Stimulated activated naive B cell treated with anti-CD40 and anti-IgM and Interleukin-4, amounts not matched to agents 10 μg/mL and 1 μg/mL and 100 μg/mL, for 72 hours (primary cell): ENCODE measurements around the gene NUP210.

Source experiments
- ATAC-seq, 2 donors: fragments of 150-1000 bp; cut with Tn5 transposase; replicated peaks; 2 replicates each; pipeline ENCODE4 v1.10.0; 2021; ENCODE audit warnings: moderate library complexity in 1 of 2
- DNase-seq: peaks from one replicate; pipeline ENCODE4 v3.0.0; 2021
- H3K27ac Mint-ChIP-seq: one replicate; pipeline ENCODE4 v1.8.0; 2022; ENCODE audit warnings: mild to moderate bottlenecking, mixed read lengths
- H3K27me3 Mint-ChIP-seq, 2 donors: one replicate each; pipeline ENCODE4 v1.8.0; 2022; ENCODE audit warnings: mixed read lengths in 2 of 2
- H3K36me3 Mint-ChIP-seq, 2 donors: one replicate each; pipeline ENCODE4 v1.8.0; 2022; ENCODE audit warnings: mixed read lengths in 2 of 2, mild to moderate bottlenecking in 1 of 2
- H3K4me1 Mint-ChIP-seq, 2 donors: one replicate each; pipeline ENCODE4 v1.8.0; 2022; ENCODE audit warnings: mixed read lengths in 2 of 2, mild to moderate bottlenecking in 1 of 2
- H3K4me3 Mint-ChIP-seq, 2 donors: one replicate each; pipeline ENCODE4 v1.8.0; 2022; ENCODE audit warnings: mild to moderate bottlenecking in 2 of 2, mixed read lengths in 2 of 2, moderate library complexity in 1 of 2
- H3K9me3 Mint-ChIP-seq, 2 donors: one replicate each; pipeline ENCODE4 v1.8.0; 2022; ENCODE audit warnings: mixed read lengths in 2 of 2, mild to moderate bottlenecking in 1 of 2

NUP210 gene

GRCh38 chr3:13314877-13315276 is 105.2 kb downstream of the NUP210 start:
- no peak for ATAC-seq
- no peak for DNase-seq
- H3K27me3 Mint-ChIP-seq: no peaks in the 10 kb centered on the region
- no peak overlapping the region for H3K27ac Mint-ChIP-seq
- no peaks in the 10 kb centered on the region for H3K9me3 Mint-ChIP-seq
- peaks cover 56 to 57% of the 10 kb centered on the region in 2 donors for H3K36me3 Mint-ChIP-seq
- H3K4me1 Mint-ChIP-seq: peaks cover 0 to 3% of the 10 kb centered on the region in 2 donors
- no peak overlapping the region for H3K4me3 Mint-ChIP-seq

DNA sequence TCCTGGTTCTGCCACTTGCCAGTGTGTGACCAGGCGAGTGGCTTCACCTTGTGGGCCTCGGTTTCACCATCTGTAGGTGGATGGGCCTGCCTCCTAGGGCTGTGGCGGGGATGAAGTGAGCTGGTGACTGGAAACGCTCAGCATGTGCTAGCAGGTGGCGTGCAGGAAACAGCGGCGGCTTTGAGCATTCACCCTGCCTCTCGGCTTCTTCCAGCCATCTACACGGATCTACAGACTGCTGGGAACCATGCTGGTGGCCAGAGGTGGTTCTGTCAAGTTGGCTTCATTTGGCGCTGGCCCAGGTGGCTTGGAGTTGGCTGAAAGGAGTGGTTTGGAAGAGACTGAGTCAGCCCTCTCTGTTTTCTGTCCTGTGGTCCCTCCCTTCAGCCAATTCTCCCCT is 106.3 kb downstream of the NUP210 start:
- Mint-ChIP-seq H3K4me1 (peaks cover under 1 to 3% of the 10 kb centered on the region in 2 donors), H3K27me3 (no peaks in the 10 kb centered on the region), H3K9me3 (no peaks in the 10 kb centered on the region), H3K4me3 (no peak overlapping the region), H3K27ac (no peak overlapping the region), H3K36me3 (peaks cover 45 to 55% of the 10 kb centered on the region in 2 donors)
- DNase-seq (no peak), ATAC-seq (no peak)

GRCh38 chr3:13309004-13309403 is 111.1 kb downstream of the NUP210 start:
- DNase-seq: no peak
- H3K27me3 Mint-ChIP-seq: no peaks in the 10 kb centered on the region
- H3K27ac Mint-ChIP-seq: no peak overlapping the region
- H3K4me1 Mint-ChIP-seq: peaks cover 5 to 13% of the 10 kb centered on the region in 2 donors
- H3K36me3 Mint-ChIP-seq: peaks cover 16 to 24% of the 10 kb centered on the region in 2 donors
- no peak for ATAC-seq
- H3K9me3 Mint-ChIP-seq: no peaks in the 10 kb centered on the region
- no peak overlapping the region for H3K4me3 Mint-ChIP-seq

GRCh38 chr3:13308380-13308801 is 111.7 kb downstream of the NUP210 start:
- DNase-seq (no peak), ATAC-seq (peak; percentile 62 to 64)
- Mint-ChIP-seq H3K4me1 (peaks cover 5 to 13% of the 10 kb centered on the region in 2 donors), H3K9me3 (no peaks in the 10 kb centered on the region), H3K36me3 (peaks cover 11 to 18% of the 10 kb centered on the region in 2 donors), H3K27me3 (no peaks in the 10 kb centered on the region), H3K27ac (no peak overlapping the region), H3K4me3 (no peak overlapping the region)

DNA sequence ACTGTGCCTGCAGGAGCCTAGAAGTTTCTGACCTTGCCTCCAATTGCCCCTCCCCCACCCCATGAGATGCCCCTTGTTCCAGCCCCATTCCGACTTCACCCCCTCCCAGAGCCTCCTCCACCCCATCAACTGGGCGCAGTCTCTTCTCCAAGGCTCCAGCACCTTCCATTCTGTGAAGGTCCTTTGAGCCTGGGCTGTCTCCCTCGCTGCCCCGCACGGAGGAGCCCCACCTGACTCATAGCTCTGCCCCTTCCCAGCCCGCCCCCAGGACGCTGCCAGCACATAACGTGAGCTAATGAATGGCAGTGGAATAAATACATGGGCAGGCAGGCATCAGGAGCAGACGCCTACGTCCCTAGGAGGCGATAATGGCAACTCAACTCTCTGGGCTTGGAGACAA is 113.1 kb downstream of the NUP210 start:
- Mint-ChIP-seq H3K27me3 (peaks cover 0 to 3% of the 10 kb centered on the region in 2 donors), H3K4me1 (peaks cover 5 to 13% of the 10 kb centered on the region in 2 donors), H3K9me3 (no peaks in the 10 kb centered on the region), H3K4me3 (no peak overlapping the region), H3K36me3 (peaks cover 9 to 18% of the 10 kb centered on the region in 2 donors), H3K27ac (peak overlapping the region; percentile 14)
- no peak for DNase-seq
- ATAC-seq: no peak

DNA sequence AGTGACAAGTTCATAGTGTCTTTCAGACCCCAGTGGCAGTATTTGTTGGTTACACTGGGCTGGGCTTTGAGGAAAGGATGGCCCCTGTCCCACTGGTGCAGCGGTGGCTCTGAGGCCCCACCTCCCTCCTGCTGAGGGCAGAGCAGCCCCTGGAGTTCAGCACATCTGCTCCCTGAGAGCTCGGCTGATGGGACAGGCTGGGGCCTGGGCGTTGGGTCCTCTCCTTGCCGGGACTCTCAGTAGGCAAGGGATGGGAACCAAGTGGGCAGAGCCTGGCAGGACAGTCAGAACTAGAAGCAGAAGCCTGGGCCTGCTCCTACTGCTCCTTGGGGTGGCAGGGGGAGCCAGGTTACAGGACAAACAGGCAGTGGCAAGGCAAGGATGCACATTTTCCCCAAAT is 114.5 kb downstream of the NUP210 start:
- no peak overlapping the region for H3K27ac Mint-ChIP-seq
- H3K27me3 Mint-ChIP-seq: peaks cover 4 to 6% of the 10 kb centered on the region in 2 donors
- H3K36me3 Mint-ChIP-seq: peaks cover 8 to 18% of the 10 kb centered on the region in 2 donors
- peaks cover 10 to 22% of the 10 kb centered on the region in 2 donors for H3K4me1 Mint-ChIP-seq
- H3K4me3 Mint-ChIP-seq: no peak overlapping the region
- ATAC-seq (no peak), DNase-seq (no peak)
- H3K9me3 Mint-ChIP-seq: no peaks in the 10 kb centered on the region

- DNase-seq (no peak), ATAC-seq (no peak)
- Mint-ChIP-seq H3K4me1 (peaks cover 9 to 17% of the 10 kb centered on the region in 2 donors), H3K27ac (peak overlapping the region; percentile 62), H3K9me3 (no peaks in the 10 kb centered on the region), H3K4me3 (no peak overlapping the region), H3K27me3 (peaks cover 8 to 19% of the 10 kb centered on the region in 2 donors), H3K36me3 (peaks cover 5 to 8% of the 10 kb centered on the region in 2 donors)
Observed at GRCh38 chr3:13303410-13303809, 116.7 kb downstream of the NUP210 start.

- peak; percentile 20 for DNase-seq
- peaks cover 13 to 18% of the 10 kb centered on the region in 2 donors for H3K4me1 Mint-ChIP-seq
- H3K27ac Mint-ChIP-seq: no peak overlapping the region
- ATAC-seq: peak; percentile 89 to 94
- H3K4me3 Mint-ChIP-seq: no peak overlapping the region
- H3K27me3 Mint-ChIP-seq: peaks cover 18 to 30% of the 10 kb centered on the region in 2 donors
- H3K9me3 Mint-ChIP-seq: no peaks in the 10 kb centered on the region
- H3K36me3 Mint-ChIP-seq: no peaks in the 10 kb centered on the region
Observed at GRCh38 chr3:13301286-13301987, 118.7 kb downstream of the NUP210 start.

DNA sequence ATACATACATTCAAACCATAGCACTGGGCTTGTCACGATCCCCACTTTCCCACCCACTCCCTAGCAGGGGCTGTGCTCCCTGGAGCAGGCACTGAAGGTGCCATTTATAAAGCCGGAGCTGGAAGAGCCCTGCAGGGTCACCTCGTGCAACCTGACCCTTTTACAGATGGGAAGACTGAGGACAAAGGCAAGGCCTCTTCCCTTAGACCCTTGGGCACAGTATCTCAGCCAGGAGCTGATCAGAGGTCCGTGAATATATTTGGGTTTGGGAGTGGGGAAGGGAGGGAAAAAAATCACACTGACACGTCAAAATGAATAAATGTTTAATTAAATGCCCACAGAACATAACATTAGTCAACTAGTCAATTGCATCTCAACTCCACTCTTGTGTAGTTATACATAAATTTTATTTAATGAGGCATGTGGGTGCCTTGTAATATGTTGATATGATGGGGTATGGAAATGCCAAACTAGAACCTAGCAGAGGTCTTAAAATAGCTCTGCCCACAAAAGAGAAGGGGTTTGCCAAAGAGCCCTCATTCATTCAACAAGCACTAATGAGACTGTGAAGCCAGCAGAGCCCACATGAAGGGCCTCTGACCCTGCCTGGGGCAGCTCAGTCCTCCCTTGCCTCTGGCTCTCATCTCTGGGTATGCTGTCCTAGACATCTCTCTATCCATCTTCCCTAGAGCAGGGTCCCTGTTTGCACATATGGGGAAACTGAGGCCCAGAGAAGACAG is 119.4 kb downstream of the NUP210 start:
- H3K4me3 Mint-ChIP-seq: no peak overlapping the region
- peaks cover 21 to 34% of the 10 kb centered on the region in 2 donors for H3K27me3 Mint-ChIP-seq
- H3K9me3 Mint-ChIP-seq: no peaks in the 10 kb centered on the region
- no peak overlapping the region for H3K27ac Mint-ChIP-seq
- no peaks in the 10 kb centered on the region for H3K36me3 Mint-ChIP-seq
- DNase-seq (no peak), ATAC-seq (peak; percentile 32 to 36)
- H3K4me1 Mint-ChIP-seq: peaks cover 15 to 21% of the 10 kb centered on the region in 2 donors

DNA sequence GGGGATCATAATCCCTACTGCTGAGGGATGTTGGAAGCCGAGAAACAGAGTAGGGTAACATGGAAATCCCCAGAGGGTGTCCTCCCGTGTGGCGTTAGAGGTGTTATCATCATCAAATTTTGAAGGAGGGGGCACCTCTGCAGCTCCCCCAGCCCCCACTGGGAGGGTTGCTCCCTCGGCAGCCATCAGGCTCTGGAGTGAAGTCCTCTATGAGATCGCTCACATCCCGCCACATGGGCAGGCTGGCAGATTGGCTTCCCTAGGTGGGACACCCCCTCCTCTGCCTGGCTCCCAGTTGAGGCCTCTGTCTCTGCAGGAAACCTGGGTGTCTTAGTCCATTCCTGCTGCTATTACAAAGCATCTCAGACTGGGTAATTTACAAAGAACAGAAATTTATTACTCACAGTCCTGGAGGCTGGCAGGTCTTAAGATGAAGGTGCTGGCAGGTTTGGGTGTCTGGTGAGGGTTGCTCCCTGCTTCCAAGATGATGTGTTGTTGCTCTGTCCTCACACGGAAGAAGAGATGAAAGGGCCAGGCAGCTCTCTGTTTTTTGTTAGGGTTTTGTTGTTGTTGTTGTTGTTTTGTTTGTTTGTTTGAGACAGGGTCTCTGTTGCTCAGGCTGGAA is 120.5 kb downstream of the NUP210 start:
- H3K9me3 Mint-ChIP-seq: no peaks in the 10 kb centered on the region
- peaks cover 31 to 45% of the 10 kb centered on the region in 2 donors for H3K27me3 Mint-ChIP-seq
- no peak for ATAC-seq
- peaks cover 17 to 26% of the 10 kb centered on the region in 2 donors for H3K4me1 Mint-ChIP-seq
- H3K4me3 Mint-ChIP-seq: no peak overlapping the region
- no peak for DNase-seq
- no peaks in the 10 kb centered on the region for H3K36me3 Mint-ChIP-seq
- H3K27ac Mint-ChIP-seq: no peak overlapping the region

- ATAC-seq (no peak), DNase-seq (no peak)
- Mint-ChIP-seq H3K4me3 (no peak overlapping the region), H3K4me1 (peaks cover 13 to 25% of the 10 kb centered on the region in 2 donors), H3K36me3 (no peaks in the 10 kb centered on the region), H3K27me3 (peaks cover 41 to 60% of the 10 kb centered on the region in 2 donors), H3K9me3 (no peaks in the 10 kb centered on the region), H3K27ac (no peak overlapping the region)
Observed at GRCh38 chr3:13296662-13297061, 123.5 kb downstream of the NUP210 start.

DNA sequence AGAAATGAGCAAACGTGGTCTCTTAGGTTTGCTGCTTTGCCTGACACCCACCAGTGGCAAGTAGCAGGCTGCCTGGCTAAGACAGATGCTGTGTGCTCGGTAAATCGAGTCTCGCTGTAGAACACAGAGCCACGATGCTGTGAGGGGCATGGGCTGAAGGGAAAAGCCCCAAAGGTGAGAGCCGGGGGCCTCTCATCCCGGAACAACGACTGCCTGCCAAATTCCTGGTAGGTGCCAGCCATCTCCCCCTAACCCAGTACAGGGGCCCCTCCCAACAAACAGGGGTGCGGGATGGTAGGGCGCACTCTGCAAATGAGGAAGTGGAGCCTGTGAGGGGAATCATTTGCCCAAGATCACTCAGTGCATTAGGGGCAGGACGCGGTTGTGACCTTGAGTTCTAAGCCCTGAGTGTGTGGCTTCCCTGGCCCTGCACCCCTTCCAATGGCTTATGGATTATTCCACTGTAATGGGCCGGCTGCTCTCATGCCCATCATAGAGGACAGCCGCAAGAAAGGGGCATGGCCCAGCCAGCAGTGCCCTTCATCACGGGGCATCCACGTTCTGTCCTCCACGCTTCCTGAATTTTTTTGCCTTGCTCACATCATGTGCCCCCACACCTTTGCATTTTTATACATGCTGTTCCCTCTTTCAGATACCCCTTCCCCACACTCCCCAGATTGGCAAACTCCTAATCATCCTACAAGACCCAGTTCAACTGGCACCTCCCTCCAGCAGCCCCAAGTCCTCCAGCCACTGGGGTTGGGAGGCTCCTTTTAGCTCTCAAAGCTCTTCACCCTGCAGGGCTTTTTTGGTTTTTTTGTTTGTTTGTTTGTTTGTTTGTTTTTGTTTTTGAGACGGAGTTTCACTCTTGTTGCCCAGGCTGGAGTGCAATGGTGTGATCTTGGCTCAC is 125.4 kb downstream of the NUP210 start:
- H3K36me3 Mint-ChIP-seq: no peaks in the 10 kb centered on the region
- ATAC-seq: peak; percentile 69 to 71

GRCh38 chr3:13292375-13292774 is 127.7 kb downstream of the NUP210 start:
- Mint-ChIP-seq H3K27ac (no peak overlapping the region), H3K36me3 (no peaks in the 10 kb centered on the region), H3K4me1 (peaks cover 7 to 26% of the 10 kb centered on the region in 2 donors), H3K9me3 (peaks cover 0 to 3% of the 10 kb centered on the region in 2 donors), H3K4me3 (no peak overlapping the region), H3K27me3 (peaks cover 37 to 48% of the 10 kb centered on the region in 2 donors)
- DNase-seq: no peak
- no peak for ATAC-seq

More for the DNA sequence above, 125.4 kb downstream of the NUP210 start:
- Mint-ChIP-seq H3K27me3 (peaks cover 41 to 45% of the 10 kb centered on the region in 2 donors), H3K4me3 (no peak overlapping the region), H3K4me1 (peaks cover 8 to 18% of the 10 kb centered on the region in 2 donors), H3K27ac (peak overlapping the region; percentile 25), H3K9me3 (no peaks in the 10 kb centered on the region)
- no peak for DNase-seq
